ENCODE data around the gene SFRP5.

SFRP5 gene

GRCh38 chr10:97785731-97786130, 13.9 kb upstream of the SFRP5 start:
- TF ChIP-seq GABPA (IDR thresholded peaks at IDR 0.05; ENCODE audit: low read depth) (no peak), CTCF (IDR thresholded peaks at IDR 0.05; ENCODE audit: insufficient read depth, low read length) (no peak), POLR2AphosphoS5 (IDR thresholded peaks at IDR 0.05; ENCODE audit: low read depth) (no peak), SPI1 (IDR thresholded peaks at IDR 0.05; ENCODE audit: borderline replicate concordance, low read depth) (no peak)
- TF ChIP-seq, protein P1, sequence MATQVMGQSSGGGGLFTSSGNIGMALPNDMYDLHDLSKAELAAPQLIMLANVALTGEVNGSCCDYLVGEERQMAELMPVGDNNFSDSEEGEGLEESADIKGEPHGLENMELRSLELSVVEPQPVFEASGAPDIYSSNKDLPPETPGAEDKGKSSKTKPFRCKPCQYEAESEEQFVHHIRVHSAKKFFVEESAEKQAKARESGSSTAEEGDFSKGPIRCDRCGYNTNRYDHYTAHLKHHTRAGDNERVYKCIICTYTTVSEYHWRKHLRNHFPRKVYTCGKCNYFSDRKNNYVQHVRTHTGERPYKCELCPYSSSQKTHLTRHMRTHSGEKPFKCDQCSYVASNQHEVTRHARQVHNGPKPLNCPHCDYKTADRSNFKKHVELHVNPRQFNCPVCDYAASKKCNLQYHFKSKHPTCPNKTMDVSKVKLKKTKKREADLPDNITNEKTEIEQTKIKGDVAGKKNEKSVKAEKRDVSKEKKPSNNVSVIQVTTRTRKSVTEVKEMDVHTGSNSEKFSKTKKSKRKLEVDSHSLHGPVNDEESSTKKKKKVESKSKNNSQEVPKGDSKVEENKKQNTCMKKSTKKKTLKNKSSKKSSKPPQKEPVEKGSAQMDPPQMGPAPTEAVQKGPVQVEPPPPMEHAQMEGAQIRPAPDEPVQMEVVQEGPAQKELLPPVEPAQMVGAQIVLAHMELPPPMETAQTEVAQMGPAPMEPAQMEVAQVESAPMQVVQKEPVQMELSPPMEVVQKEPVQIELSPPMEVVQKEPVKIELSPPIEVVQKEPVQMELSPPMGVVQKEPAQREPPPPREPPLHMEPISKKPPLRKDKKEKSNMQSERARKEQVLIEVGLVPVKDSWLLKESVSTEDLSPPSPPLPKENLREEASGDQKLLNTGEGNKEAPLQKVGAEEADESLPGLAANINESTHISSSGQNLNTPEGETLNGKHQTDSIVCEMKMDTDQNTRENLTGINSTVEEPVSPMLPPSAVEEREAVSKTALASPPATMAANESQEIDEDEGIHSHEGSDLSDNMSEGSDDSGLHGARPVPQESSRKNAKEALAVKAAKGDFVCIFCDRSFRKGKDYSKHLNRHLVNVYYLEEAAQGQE (IDR thresholded peaks at IDR 0.05; ENCODE audit: insufficient replicate concordance, low read depth), result no peak
- H3K4me3 ChIP-seq (replicated peaks; ENCODE audit: insufficient read depth, low read length), result no peak overlapping the region
- H3K27ac ChIP-seq (replicated peaks), result no peak overlapping the region
- no peak for DNase-seq (ENCODE audit: low read depth in 1 of 2, low spot score in 1 of 2)
- peaks cover 10% of the 10 kb centered on the region for H3K27me3 ChIP-seq (ENCODE audit: insufficient read depth, poor library complexity, severe bottlenecking)

DNA sequence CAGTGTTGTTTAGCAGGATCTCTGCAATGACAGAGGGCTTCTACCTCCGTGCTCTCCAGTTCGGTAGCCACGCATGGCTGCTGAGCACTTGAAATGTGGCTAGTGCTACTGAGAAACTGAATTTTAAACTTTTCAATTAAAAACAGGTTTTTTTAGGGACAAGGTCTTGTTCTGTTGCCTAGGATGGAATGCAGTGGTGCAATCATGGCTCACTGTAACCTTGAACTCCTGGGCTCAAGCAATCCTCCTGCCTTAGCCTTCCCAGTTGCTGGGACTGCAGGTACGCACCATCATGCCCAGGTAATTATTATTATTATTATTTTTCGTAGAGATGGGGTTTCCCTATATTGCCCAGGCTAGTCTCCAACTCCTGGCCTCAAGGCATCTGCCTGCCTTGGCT, 13.4 kb upstream of the SFRP5 start:
- peaks cover 10% of the 10 kb centered on the region for H3K27me3 ChIP-seq (ENCODE audit: insufficient read depth, poor library complexity, severe bottlenecking)
- H3K4me3 ChIP-seq (replicated peaks; ENCODE audit: insufficient read depth, low read length), result no peak overlapping the region
- no peak overlapping the region for H3K27ac ChIP-seq (replicated peaks)
- DNase-seq (ENCODE audit: low read depth in 1 of 2, low spot score in 1 of 2), result no peak
- TF ChIP-seq POLR2AphosphoS5 (IDR thresholded peaks at IDR 0.05; ENCODE audit: low read depth), result no peak
- TF ChIP-seq GABPA (IDR thresholded peaks at IDR 0.05; ENCODE audit: low read depth), result no peak
- TF ChIP-seq SPI1 (IDR thresholded peaks at IDR 0.05; ENCODE audit: borderline replicate concordance, low read depth), result no peak
- no peak for TF ChIP-seq CTCF (IDR thresholded peaks at IDR 0.05; ENCODE audit: insufficient read depth, low read length)
- TF ChIP-seq, protein P1 (IDR thresholded peaks at IDR 0.05; ENCODE audit: insufficient replicate concordance, low read depth), result no peak

DNA sequence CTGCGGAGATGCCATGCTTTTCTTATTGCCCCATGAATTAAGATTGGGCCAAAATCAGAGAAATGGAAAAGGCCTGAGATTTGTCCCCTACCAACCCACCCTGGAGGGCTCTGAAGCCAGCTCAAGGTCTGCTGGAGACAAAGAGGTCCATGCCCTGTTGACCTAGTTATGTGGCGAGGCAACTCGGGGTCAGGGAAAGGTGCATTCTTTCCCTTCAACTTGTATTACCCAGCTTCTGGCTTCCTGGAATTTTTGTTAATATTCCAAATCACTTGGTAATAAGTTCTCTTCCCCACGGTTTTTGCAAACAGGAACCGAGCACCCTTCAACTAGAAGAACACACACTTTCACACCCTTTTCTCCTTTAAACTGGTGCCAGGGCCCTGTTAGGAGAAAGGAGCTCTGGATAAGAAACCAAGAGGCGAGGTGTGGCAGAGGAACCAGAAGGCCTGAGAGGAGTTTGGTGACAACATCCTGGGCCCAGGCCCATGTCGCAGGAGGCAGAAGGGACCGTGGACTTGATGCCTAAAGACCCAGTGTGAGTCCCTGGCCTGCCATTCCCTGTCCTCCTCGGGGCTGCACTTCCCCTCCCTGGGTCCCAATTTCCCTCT, 12.5 kb upstream of the SFRP5 start:
- no peak for TF ChIP-seq CTCF (IDR thresholded peaks at IDR 0.05; ENCODE audit: insufficient read depth, low read length)
- TF ChIP-seq, protein P1 (IDR thresholded peaks at IDR 0.05; ENCODE audit: insufficient replicate concordance, low read depth), result no peak
- no peak for TF ChIP-seq GABPA (IDR thresholded peaks at IDR 0.05; ENCODE audit: low read depth)
- no peak for TF ChIP-seq POLR2AphosphoS5 (IDR thresholded peaks at IDR 0.05; ENCODE audit: low read depth)
- TF ChIP-seq SPI1 (IDR thresholded peaks at IDR 0.05; ENCODE audit: borderline replicate concordance, low read depth), result no peak
- H3K4me3 ChIP-seq (replicated peaks; ENCODE audit: insufficient read depth, low read length), result no peak overlapping the region
- no peak overlapping the region for H3K27ac ChIP-seq (replicated peaks)
- H3K27me3 ChIP-seq (ENCODE audit: insufficient read depth, poor library complexity, severe bottlenecking), result peaks cover 7% of the 10 kb centered on the region
- no peak for DNase-seq (ENCODE audit: low read depth in 1 of 2, low spot score in 1 of 2)

Measured in HL-60 (cell line).